ENCODE results near the gene CSNK1D. TPM values are rescaled to one million over a fixed set of nuclear protein-coding genes. Genes with fewer than 3 reads are reported as not detected.

CSNK1D gene
- total and polyA plus RNA-seq, 8 donors = 47.1 to 107 (median 66.0) TPM

- 44 to 47% methylated on average over 22 of the region's 22 CpGs for WGBS, 2 donors
These were observed 8.2 kb upstream of the CSNK1D start for GRCh38 chr17:82281502-82282238.

GRCh38 chr17:82281076-82281475, 7.6 kb upstream of the CSNK1D start:
- FAIRE-seq = no peak
- no peak for TF ChIP-seq CTCF (IDR thresholded peaks at IDR 0.05)
- DNase-seq = peak in 1 of 6 donors; percentile 54

More at GRCh38 chr17:82281502-82282238, 8.2 kb upstream of the CSNK1D start:
- intact Hi-C loops (cut with DNase I) = no loop called here
- TF ChIP-seq CTCF (IDR thresholded peaks at IDR 0.05) = no peak
- DNase-seq (peak; percentile 81 to 94 (median 91)), FAIRE-seq (no peak), ATAC-seq (peak; percentile 86 to 93 (median 90))
- no peak overlapping the region for H3K4me3 ChIP-seq
- H3K27me3 ChIP-seq = no peaks in the 10 kb centered on the region
- no peaks in the 10 kb centered on the region for H3K9me3 ChIP-seq
- no peaks in the 10 kb centered on the region for H3K36me3 ChIP-seq
- peaks cover 9 to 27% (median 12%) of the 10 kb centered on the region in 3 donors for H3K4me1 ChIP-seq
- H3K27ac ChIP-seq = peak overlapping the region; percentile 79 to 89 (median 82)

GRCh38 chr17:82280537-82280936, 7.0 kb upstream of the CSNK1D start:
- no peak overlapping the region for H3K27ac ChIP-seq
- no peaks in the 10 kb centered on the region for H3K36me3 ChIP-seq
- peaks cover 9 to 27% (median 12%) of the 10 kb centered on the region in 3 donors for H3K4me1 ChIP-seq
- H3K27me3 ChIP-seq = no peaks in the 10 kb centered on the region
- peak in 1 of 6 donors; percentile 17 for DNase-seq
- intact Hi-C loops (cut with DNase I) = no loop called here
- no peak for ATAC-seq
- no peak overlapping the region for H3K4me3 ChIP-seq
- FAIRE-seq = no peak
- no peak for TF ChIP-seq CTCF (IDR thresholded peaks at IDR 0.05)
- H3K9me3 ChIP-seq = no peaks in the 10 kb centered on the region
- 94 to 97% methylated on average over 8 of the region's 8 CpGs for WGBS, 2 donors

More at GRCh38 chr17:82281076-82281475, 7.6 kb upstream of the CSNK1D start:
- peak overlapping the region in 1 of 4 donors; percentile 13 for H3K27ac ChIP-seq
- H3K9me3 ChIP-seq = no peaks in the 10 kb centered on the region
- H3K4me3 ChIP-seq = no peak overlapping the region
- H3K4me1 ChIP-seq = peaks cover 9 to 27% (median 12%) of the 10 kb centered on the region in 3 donors
- H3K36me3 ChIP-seq = no peaks in the 10 kb centered on the region
- H3K27me3 ChIP-seq = no peaks in the 10 kb centered on the region
- intact Hi-C loops (cut with DNase I) = no loop called here
- no peak for ATAC-seq
- 79 to 82% methylated on average over 7 of the region's 7 CpGs for WGBS, 2 donors

- WGBS, 2 donors = 35 to 44% methylated on average over 16 of the region's 16 CpGs
These were observed 5.4 kb upstream of the CSNK1D start for GRCh38 chr17:82278786-82279391.

More at GRCh38 chr17:82278786-82279391, 5.4 kb upstream of the CSNK1D start:
- DNase-seq (peak in 3 of 6 donors; percentile 66 to 80 (median 71)), FAIRE-seq (no peak), ATAC-seq (peak; percentile 5 to 75 (median 36))
- H3K9me3 ChIP-seq = no peaks in the 10 kb centered on the region
- H3K27me3 ChIP-seq = no peaks in the 10 kb centered on the region
- H3K4me1 ChIP-seq = peaks cover 12 to 33% (median 15%) of the 10 kb centered on the region in 3 donors
- H3K27ac ChIP-seq = peak overlapping the region in 2 of 4 donors; percentile 39 to 46
- no peak overlapping the region for H3K4me3 ChIP-seq
- TF ChIP-seq CTCF (IDR thresholded peaks at IDR 0.05) = no peak
- H3K36me3 ChIP-seq = no peaks in the 10 kb centered on the region
- intact Hi-C loops (cut with DNase I) = no loop called here

Data from pancreas (tissue), 10 donors.